GM21576 (cell line): ENCODE data around the gene PEX1.
"Not testable (repeated sequence)": the region's sequence is repeated elsewhere in the genome, so short reads cannot be mapped to it uniquely, and the experiment has no call there.

Experiments used
- ATAC-seq: cut with Tn5 transposase; IDR thresholded peaks from one replicate; pipeline ENCODE4 v1.9.1; 2021; ENCODE audit warnings: mild to moderate bottlenecking, moderate library complexity; ENCODE audit not compliant: unreplicated experiment

Gene PEX1

GRCh38 chr7:92506363-92506762 lies 22.0 kb downstream of the PEX1 start:
- no peak for ATAC-seq

DNA sequence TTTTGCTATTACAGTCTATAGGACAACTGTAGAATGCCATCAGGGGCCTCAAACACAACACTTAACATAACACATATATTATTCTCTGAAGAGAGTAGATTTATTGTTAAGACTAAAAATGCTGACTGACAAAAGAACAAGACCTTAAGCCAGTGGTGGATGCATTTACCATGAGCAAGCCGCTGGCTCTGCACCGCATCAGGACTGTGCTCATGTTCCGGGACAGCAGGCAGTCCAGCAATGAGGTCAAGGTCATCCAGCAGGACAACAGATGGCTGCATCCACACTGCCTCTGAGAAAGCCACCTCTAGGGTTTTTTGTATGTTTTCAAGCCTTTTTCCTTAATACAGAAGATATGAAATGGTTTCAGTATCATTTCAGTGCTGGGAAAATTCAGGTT lies 23.8 kb downstream of the PEX1 start:
- ATAC-seq, result no peak

GRCh38 chr7:92503767-92504166 lies 24.6 kb downstream of the PEX1 start:
- ATAC-seq, result no peak

DNA sequence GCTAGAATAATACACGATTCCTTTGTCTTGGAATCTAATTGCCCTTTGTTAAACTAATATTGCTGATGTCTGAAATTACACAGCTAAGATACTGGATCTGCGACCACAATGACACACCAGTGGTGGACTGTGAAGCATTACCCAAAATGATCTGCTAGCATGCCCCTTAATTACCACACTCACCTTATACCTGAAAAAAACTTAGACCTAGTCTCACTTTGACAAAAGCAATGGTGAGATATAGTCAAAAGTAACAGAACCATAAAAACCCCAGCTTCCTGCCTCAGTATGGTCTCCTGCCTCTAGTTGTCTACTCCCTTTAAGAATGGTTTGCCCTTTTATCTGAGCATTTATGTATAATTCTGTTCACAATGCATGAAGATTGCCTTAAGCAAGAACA lies 29.8 kb downstream of the PEX1 start:
- ATAC-seq, result no peak

DNA sequence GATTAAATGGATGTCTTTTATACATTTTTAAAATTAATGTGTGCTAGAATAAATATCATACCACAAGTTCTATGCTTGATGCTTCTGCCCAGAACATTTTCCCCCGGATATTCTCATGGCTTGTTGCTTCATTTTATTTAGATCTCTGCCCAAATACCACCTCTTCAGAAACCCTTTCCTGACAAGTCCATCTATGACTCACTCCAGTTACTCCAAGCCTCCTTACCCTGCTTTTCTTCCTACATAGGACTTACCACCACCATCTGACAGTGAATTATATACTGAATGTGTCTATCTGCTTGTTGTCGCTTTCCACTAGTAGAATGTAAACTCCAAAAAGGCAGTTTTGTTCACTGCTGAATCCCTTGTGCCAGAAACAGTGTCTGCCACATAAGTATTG lies 31.4 kb downstream of the PEX1 start:
- no peak for ATAC-seq

GRCh38 chr7:92489634-92490033 lies 38.7 kb downstream of the PEX1 start:
- no peak for ATAC-seq

DNA sequence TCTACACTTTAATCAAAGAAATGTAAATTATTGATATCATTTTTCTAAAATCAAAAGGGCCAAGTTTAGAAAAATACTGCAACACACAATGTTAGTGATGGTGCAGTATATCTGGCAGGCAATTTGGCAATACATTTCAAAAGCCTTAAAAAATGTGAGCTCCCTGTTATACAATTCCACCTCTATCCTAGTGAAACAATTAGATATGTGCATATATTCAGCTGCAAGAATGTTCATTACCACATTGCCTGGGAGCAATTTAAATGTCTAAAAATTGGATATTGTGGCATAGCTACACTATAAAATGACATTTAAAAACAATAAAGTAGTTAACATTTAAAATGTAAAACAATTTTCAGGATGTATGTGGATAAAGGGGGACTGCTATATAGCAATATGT lies 40.5 kb downstream of the PEX1 start:
- no peak for ATAC-seq

- ATAC-seq, result no peak
Observed at GRCh38 chr7:92485974-92486373, 42.3 kb downstream of the PEX1 start.

- ATAC-seq, result no peak
Observed at GRCh38 chr7:92485267-92485892, 42.9 kb downstream of the PEX1 start.

DNA sequence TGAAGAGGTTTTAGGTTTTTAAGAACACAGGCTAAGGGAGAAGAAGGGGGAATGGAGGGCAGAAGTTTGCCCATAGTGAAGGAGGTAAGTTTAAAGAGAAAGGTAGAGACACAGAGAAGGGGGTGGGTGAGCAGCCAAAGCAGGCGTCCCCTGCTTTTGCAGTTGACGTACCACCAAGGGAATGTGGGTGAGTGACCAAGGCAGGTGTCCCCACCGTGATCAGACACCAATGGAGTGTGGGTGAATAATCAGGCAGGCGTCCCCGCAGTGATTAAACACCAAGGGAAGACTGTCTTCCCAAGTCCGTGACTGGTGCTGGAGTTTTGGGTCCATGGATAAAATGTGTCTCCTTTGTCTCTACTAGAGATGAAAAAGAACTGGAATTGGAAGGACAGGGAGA lies 44.1 kb downstream of the PEX1 start:
- ATAC-seq, result not testable (repeated sequence)

- ATAC-seq, result not testable (repeated sequence)
Observed at GRCh38 chr7:92483624-92484023, 44.7 kb downstream of the PEX1 start.

- ATAC-seq, result not testable (repeated sequence)
Observed at GRCh38 chr7:92479146-92479545, 49.2 kb downstream of the PEX1 start.

GRCh38 chr7:92478711-92479110 lies 49.6 kb downstream of the PEX1 start:
- no peak for ATAC-seq

GRCh38 chr7:92478095-92478494 lies 50.2 kb downstream of the PEX1 start:
- no peak for ATAC-seq

- ATAC-seq, result not testable (repeated sequence)
Observed at GRCh38 chr7:92477681-92478080, 50.6 kb downstream of the PEX1 start, which contains the start of gene ERVW-1. ERVW-1 (minus strand) TSS chr7:92477946; CDS start chr7:92470381, 7,565 bp downstream.

DNA sequence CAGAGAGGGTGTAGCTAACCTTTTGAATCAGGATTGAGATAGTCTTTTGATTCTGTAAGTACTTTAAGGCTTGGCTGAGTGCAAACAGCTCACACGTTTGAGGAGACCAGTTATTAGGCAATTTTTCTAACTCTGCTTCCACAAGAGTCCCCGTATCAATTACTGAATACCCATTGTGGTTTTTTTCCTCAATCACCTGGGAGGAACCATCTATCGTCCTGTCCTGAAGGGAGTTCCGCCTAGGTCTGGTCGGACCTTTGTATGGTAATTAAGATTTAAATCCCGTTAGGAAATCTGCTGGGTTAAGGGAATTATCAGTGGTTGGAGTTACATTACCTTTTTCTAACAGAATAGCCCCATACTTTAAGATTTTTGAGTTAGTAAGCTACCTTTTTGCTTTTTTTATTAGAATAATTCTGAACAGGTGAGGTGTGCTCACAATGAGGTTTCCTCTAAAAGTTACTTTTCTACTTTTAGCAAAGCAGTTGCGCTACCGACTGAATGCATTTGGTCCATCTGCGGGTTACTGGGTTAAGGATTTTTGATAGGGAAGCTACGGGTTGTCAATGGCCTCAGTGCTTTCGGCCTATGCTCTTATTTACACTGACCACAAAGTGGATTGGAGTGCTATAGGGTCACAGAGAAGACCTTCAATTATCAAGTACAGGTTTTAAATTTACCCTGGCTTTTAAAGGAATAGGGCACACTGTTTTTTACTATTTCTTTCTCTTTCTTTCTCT lies 52.3 kb downstream of the PEX1 start:
- not testable (repeated sequence) for ATAC-seq

DNA sequence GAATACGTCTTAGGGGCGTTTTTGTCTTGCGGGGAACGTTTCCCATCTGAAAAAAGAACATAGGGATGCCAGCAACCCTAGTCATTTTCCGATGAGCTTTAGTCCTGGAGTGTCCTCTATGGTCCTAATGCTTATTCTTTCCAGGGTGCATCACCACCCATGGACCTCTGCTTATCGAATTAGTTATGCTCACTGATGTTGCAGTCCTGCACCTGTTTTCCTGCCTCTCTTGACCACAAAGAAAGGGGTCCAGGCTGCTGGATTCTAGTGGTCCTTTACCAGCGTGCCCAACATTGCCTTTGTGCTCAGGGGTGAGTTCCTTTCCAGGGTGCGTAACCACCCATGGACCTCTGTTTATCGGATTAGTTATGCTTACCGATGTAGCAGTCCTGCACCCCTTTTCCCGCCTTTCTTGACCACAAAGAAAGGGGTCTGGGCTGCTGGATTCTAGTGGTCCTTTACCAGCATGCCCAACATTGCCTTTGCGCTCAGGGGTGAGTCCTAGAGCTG lies 53.0 kb downstream of the PEX1 start:
- not testable (repeated sequence) for ATAC-seq

DNA sequence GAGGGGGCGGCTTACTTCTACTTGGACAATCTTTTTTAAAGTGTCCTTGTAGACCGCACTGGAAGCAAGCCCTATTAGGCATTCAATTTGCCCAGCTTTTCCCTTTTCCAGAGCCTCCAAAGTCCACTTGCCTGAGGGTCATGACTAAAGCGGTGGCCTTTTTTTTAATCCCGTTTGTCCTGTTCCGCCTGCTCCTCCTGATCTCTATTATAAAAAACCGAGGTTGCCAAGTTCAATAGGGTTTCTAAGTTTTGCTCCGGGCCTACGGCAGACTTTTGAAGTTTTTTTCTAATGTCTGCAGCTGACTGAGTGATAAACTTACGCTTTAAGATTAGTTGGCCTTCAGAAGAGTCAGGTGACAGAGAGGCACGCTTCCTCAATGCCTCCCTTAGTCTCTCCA lies 54.3 kb downstream of the PEX1 start:
- ATAC-seq, result not testable (repeated sequence)

GRCh38 chr7:92468589-92468988 lies 59.7 kb downstream of the PEX1 start:
- ATAC-seq, result not testable (repeated sequence)

- ATAC-seq, result no peak
Observed at GRCh38 chr7:92466682-92467081, 61.6 kb downstream of the PEX1 start.

GRCh38 chr7:92464515-92464914 lies 63.8 kb downstream of the PEX1 start:
- ATAC-seq, result no peak

DNA sequence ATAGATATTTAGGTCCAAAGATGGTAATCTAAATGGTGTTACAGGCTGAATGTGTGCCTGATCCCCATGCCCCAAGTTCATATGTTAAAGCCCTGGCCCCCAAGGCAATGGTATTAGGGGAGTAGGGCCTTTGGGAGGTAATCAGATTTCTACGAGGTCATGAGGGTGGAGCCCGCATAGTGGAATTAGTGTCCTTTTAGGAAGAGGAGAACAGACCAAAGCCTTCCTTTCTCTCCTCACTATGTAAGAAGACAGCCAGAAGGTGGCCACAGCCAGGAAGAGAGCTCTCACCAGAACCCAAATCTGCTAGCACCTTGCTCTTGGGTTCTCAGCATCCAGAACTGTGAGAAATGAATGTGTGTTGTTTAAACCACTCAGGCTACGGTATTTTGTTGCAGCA lies 65.8 kb downstream of the PEX1 start:
- ATAC-seq, result no peak
